Cardiac muscle cell (in vitro differentiated cells and primary cell): Measurements from ENCODE around the gene KDF1. TPM values are rescaled to one million over a fixed set of nuclear protein-coding genes. Genes with fewer than 3 reads are reported as not detected.

Experiments
- DNase-seq, 2 donors: peaks; one replicate each; pipeline versions ENCODE4 v3.0.0 to v3.0.0-alpha.2; 2010 to 2017; ENCODE audit warnings: low read depth in 1 of 2, low spot score in 1 of 2
- H3K27ac ChIP-seq: fragments of 200-600 bp; sonication (generic); 2 replicates; pipeline ENCODE4 v1.5.1; 2016
- H3K27me3 ChIP-seq: fragments of 200-600 bp; sonication (generic); 2 replicates; pipeline ENCODE4 v1.6.0; 2016; ENCODE audit warnings: control low read depth
- H3K36me3 ChIP-seq: fragments of 200-600 bp; sonication (generic); 2 replicates; pipeline ENCODE4 v1.5.1; 2016; ENCODE audit warnings: control low read depth
- H3K4me1 ChIP-seq: fragments of 200-600 bp; sonication (generic); 2 replicates; pipeline ENCODE4 v1.8.1; 2017; ENCODE audit warnings: low read depth, mild to moderate bottlenecking, mixed run types
- H3K4me3 ChIP-seq: fragments of 200-600 bp; sonication (generic); 2 replicates; pipeline ENCODE4 v1.5.1; 2016; ENCODE audit warnings: mild to moderate bottlenecking
- H3K9me3 ChIP-seq: fragments of 200-600 bp; sonication (generic); 2 replicates; pipeline ENCODE4 v1.5.1; 2017; ENCODE audit warnings: low read depth, mild to moderate bottlenecking, control low read depth
- polyA plus RNA-seq: library from polyadenylated mRNA; unstranded; fragments of >200 nt; fragmentation: Nextera tagmentation; extraction: Ambion mirVana; gene quantifications from 2 replicates; pipeline ENCODE4 v1.2.1, GENCODE V29; 2016
- total RNA-seq: library from RNA; depleted of rRNA; stranded (reverse); fragments of >200 nt; gene quantifications from 2 replicates; pipeline ENCODE4 v1.2.3, GENCODE V29; 2016
- TF ChIP-seq, protein P1 (sequence below): IDR thresholded peaks from 2 replicates; pipeline ENCODE4 v1.5.1; 2012; ENCODE audit warnings: low read depth, mild to moderate bottlenecking, low read length

KDF1 gene
- total and polyA plus RNA-seq, 2 experiments from 2014 or later = 0.35 to 0.63 TPM

DNA sequence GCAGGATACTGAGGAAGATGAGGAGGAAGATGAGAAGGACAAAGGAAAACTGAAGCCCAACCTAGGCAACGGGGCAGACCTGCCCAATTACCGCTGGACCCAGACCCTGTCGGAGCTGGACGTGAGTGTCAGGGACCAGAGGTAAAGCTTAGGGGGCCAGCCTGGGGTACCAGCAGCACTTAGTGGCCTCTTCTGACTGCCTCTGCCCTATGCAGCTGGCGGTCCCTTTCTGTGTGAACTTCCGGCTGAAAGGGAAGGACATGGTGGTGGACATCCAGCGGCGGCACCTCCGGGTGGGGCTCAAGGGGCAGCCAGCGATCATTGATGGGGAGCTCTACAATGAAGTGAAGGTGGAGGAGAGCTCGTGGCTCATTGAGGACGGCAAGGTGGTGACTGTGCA, 17.6 kb downstream of the KDF1 start:
- Histone ChIP-seq H3K36me3 (peaks cover 49% of the 10 kb centered on the region), H3K4me1 (no peaks in the 10 kb centered on the region), H3K9me3 (no peaks in the 10 kb centered on the region), H3K4me3 (no peak overlapping the region), H3K27me3 (no peaks in the 10 kb centered on the region), H3K27ac (no peak overlapping the region)
- DNase-seq = no peak
- TF ChIP-seq, protein P1, sequence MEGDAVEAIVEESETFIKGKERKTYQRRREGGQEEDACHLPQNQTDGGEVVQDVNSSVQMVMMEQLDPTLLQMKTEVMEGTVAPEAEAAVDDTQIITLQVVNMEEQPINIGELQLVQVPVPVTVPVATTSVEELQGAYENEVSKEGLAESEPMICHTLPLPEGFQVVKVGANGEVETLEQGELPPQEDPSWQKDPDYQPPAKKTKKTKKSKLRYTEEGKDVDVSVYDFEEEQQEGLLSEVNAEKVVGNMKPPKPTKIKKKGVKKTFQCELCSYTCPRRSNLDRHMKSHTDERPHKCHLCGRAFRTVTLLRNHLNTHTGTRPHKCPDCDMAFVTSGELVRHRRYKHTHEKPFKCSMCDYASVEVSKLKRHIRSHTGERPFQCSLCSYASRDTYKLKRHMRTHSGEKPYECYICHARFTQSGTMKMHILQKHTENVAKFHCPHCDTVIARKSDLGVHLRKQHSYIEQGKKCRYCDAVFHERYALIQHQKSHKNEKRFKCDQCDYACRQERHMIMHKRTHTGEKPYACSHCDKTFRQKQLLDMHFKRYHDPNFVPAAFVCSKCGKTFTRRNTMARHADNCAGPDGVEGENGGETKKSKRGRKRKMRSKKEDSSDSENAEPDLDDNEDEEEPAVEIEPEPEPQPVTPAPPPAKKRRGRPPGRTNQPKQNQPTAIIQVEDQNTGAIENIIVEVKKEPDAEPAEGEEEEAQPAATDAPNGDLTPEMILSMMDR = no peak

DNA sequence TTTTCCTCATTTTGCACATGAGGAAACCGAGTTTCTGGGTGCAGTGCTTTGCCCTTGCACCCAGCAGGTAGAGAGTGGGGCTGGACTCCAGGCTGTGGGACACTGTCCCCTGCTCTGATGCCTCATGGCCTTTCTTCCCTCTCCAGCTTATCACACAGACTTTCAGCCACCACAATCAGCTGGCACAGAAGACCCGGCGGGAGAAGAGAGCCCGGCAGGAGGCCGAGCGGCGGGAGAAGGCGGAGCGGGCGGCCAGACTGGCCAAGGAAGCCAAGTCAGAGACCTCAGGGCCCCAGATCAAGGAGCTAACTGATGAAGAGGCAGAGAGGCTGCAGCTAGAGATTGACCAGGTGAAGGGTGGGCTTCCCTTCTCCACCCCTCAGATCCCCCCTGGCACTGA, 19.0 kb downstream of the KDF1 start:
- no peaks in the 10 kb centered on the region for H3K4me1 ChIP-seq
- peaks cover 43% of the 10 kb centered on the region for H3K36me3 ChIP-seq
- H3K27ac ChIP-seq = no peak overlapping the region
- no peaks in the 10 kb centered on the region for H3K27me3 ChIP-seq
- TF ChIP-seq, protein P1 = no peak
- no peaks in the 10 kb centered on the region for H3K9me3 ChIP-seq
- H3K4me3 ChIP-seq = no peak overlapping the region
- DNase-seq = no peak

DNA sequence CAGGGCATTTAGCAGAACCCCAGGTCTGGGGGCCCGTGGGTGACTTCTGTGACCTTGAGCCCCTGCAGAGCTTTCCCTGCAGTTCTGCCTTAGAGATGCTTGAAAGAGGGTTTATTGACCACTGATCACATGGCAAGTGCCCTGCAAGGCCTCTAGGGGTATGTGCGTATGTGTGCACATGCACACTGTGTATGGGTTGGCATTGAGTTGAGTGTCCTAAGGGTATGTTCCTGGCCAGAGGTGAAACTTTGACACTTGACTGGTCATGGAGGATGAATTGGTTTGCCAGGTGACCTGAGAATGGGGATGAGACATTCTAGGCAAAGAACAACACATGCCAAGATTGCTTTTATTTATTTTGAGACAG, 21.6 kb downstream of the KDF1 start:
- no peak for DNase-seq
- no peaks in the 10 kb centered on the region for H3K9me3 ChIP-seq
- H3K27ac ChIP-seq = peak overlapping the region; percentile 72
- H3K27me3 ChIP-seq = no peaks in the 10 kb centered on the region
- no peak overlapping the region for H3K4me3 ChIP-seq
- peaks cover 24% of the 10 kb centered on the region for H3K36me3 ChIP-seq
- TF ChIP-seq, protein P1 = no peak
- no peaks in the 10 kb centered on the region for H3K4me1 ChIP-seq

DNA sequence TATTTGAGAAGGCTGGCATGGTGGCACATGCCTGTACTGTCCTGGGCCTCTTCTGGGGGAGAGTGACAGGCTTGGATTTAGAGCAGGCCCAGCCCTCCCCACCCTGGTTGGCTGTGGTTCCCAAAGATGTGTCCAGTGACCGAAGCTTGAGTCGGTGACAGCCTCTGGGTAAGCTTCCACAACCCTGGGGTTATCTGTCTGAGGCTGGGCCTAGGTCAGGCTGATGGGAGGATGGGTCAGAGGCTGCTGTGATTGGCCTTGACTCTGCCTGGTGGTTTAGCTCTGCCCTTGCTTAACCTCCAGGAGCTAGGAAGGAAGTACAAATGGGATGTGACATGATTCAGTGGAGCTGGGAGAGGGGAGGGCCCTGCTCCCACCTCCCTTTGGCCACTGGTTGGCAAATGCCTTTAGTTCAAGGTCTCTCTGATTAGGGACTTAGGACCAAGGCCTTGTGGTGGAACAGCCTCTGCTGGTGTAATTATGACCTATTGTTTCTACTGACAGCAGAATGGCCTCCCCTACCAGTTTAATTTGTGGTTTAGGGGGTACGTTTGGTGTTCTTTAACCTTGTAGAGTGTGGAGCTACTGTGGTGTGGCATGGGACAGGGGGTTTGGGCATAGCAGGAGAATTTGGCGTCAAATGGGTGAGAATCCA, 22.1 kb downstream of the KDF1 start:
- no peaks in the 10 kb centered on the region for H3K4me1 ChIP-seq
- TF ChIP-seq, protein P1 = no peak
- no peak overlapping the region for H3K4me3 ChIP-seq
- H3K9me3 ChIP-seq = no peaks in the 10 kb centered on the region
- H3K27me3 ChIP-seq = no peaks in the 10 kb centered on the region
- peak in 1 of 2 donors; percentile 3 for DNase-seq
- H3K36me3 ChIP-seq = peaks cover 19% of the 10 kb centered on the region
- H3K27ac ChIP-seq = peak overlapping the region; percentile 72

DNA sequence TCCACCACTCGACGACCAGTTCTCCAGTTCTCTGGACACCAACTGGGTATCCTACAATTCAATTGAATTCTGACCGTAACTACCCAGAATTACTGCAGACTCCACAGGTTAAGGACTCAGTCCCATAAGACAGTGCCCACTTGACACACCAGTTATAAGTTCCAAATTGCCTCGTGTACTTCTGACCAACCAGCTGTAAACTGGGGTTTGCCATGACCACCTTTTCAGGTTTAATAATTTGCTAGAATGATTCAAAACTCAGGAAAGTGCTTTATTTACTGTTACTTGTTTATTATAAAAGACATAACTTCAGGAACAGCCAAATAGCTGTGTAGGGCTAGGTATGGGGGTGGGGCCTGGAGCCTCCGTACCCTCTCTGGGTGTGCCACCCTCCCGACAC, 23.4 kb downstream of the KDF1 start:
- DNase-seq = no peak
- Histone ChIP-seq H3K4me3 (no peak overlapping the region), H3K36me3 (peaks cover 6% of the 10 kb centered on the region), H3K27me3 (no peaks in the 10 kb centered on the region), H3K4me1 (no peaks in the 10 kb centered on the region), H3K9me3 (no peaks in the 10 kb centered on the region), H3K27ac (no peak overlapping the region)
- TF ChIP-seq, protein P1 = no peak
